Spinal cord (tissue), 10 donors: ENCODE results near the gene FAM168A. TPM values are rescaled to one million over a fixed set of nuclear protein-coding genes. Genes with fewer than 3 reads are reported as not detected.
A peak's percentile ranks its signal among the peaks of the same experiment; 100 is the strongest.

Experiments
- DNase-seq, 6 donors: peaks; one replicate each; pipeline versions ENCODE4 v3.0.0 to v3.0.0-alpha.2; 2013 to 2015; ENCODE audit warnings: low spot score in 6 of 6, low read depth in 4 of 6
- H3K27ac ChIP-seq: one replicate; pipeline ENCODE4 v1.5.1; 2013; ENCODE audit warnings: low read depth, low read length, control low read depth
- H3K27me3 ChIP-seq: one replicate; pipeline ENCODE4 v1.6.1; 2013; ENCODE audit warnings: low read length; ENCODE audit not compliant: control insufficient read depth, insufficient read depth
- H3K36me3 ChIP-seq: one replicate; pipeline ENCODE4 v1.6.1; 2013; ENCODE audit warnings: low read length; ENCODE audit not compliant: control insufficient read depth, insufficient read depth
- H3K4me1 ChIP-seq: one replicate; pipeline ENCODE4 v1.6.1; 2013; ENCODE audit warnings: low read length; ENCODE audit not compliant: control insufficient read depth, insufficient read depth
- H3K4me3 ChIP-seq: one replicate; pipeline ENCODE4 v1.5.1; 2013; ENCODE audit warnings: low read depth, low read length, control low read depth
- H3K9me3 ChIP-seq: one replicate; pipeline ENCODE4 v1.6.1; 2013; ENCODE audit warnings: low read length; ENCODE audit not compliant: control insufficient read depth, insufficient read depth
- WGBS: methylation state at CpG from one replicate; pipeline ENCODE4 v1.1.5; 2013; ENCODE audit warnings: missing lambda C conversion rate; ENCODE audit not compliant: insufficient coverage; 5-methylcytosine and 5-hydroxymethylcytosine counted together
- polyA plus RNA-seq, 2 donors: library from polyadenylated mRNA; unstranded; fragments of 120-200 nt; gene quantifications; one replicate each; pipeline ENCODE4 v1.2.1, GENCODE V29; 2013; ENCODE audit not compliant: insufficient read length in 2 of 2
- total RNA-seq, 2 donors: library from RNA; depleted of rRNA in 1 of 2; stranded (reverse); fragments of 120-200 nt in 1 of 2; fragments of >200 nt in 1 of 2; gene quantifications; one replicate each; pipeline versions ENCODE4 v1.2.3 to v1.2.4, GENCODE V29; 2013 to 2014
- donor health status: healthy.

The FAM168A gene
- total and polyA plus RNA-seq, 4 donors = 57.5 to 154 (median 103) TPM

- Histone ChIP-seq H3K36me3 (no peaks in the 10 kb centered on the region), H3K27ac (no peak overlapping the region), H3K27me3 (no peaks in the 10 kb centered on the region), H3K4me3 (no peak overlapping the region), H3K9me3 (peaks cover 2% of the 10 kb centered on the region), H3K4me1 (no peaks in the 10 kb centered on the region)
- WGBS = 98% methylated on average over 5 of the region's 5 CpGs
- DNase-seq = no peak
Measured at GRCh38 chr11:73635721-73636120, 37.8 kb upstream of the FAM168A start.

- no CpG with 5 or more reads among the region's 2 CpGs for WGBS
- Histone ChIP-seq H3K4me1 (no peaks in the 10 kb centered on the region), H3K9me3 (peaks cover 2% of the 10 kb centered on the region), H3K27ac (no peak overlapping the region), H3K4me3 (no peak overlapping the region), H3K36me3 (no peaks in the 10 kb centered on the region), H3K27me3 (no peaks in the 10 kb centered on the region)
- no peak for DNase-seq
Measured at GRCh38 chr11:73633999-73634398, 36.1 kb upstream of the FAM168A start.

GRCh38 chr11:73632996-73633395 lies 35.1 kb upstream of the FAM168A start:
- Histone ChIP-seq H3K4me1 (no peaks in the 10 kb centered on the region), H3K27ac (no peak overlapping the region), H3K9me3 (peaks cover 2% of the 10 kb centered on the region), H3K4me3 (no peak overlapping the region), H3K36me3 (no peaks in the 10 kb centered on the region), H3K27me3 (no peaks in the 10 kb centered on the region)
- no peak for DNase-seq
- WGBS = 89% methylated on average over 3 of the region's 4 CpGs

DNA sequence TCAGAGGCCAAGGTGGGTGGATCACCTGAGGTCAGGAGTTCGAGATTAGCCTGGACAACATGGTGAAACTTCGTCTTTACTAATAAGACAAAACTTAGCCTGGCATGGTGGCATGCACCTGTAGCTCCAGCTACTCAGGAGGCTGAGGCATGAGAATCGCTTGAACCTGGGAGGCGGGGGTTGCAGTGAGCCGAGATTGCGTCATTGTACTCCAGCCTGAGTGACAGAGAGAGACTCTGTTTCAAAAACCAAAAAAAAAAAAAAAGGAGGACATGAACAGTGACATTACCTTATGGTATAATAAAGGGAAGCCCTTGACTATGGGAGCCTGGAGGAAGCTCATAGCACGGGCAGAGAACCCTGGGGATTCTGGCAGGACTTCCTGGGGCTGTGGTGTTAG lies 32.0 kb upstream of the FAM168A start:
- Histone ChIP-seq H3K4me1 (peaks cover 7% of the 10 kb centered on the region), H3K27ac (no peak overlapping the region), H3K27me3 (no peaks in the 10 kb centered on the region), H3K9me3 (peaks cover 2% of the 10 kb centered on the region), H3K4me3 (no peak overlapping the region), H3K36me3 (no peaks in the 10 kb centered on the region)
- WGBS = 90% methylated on average over 4 of the region's 7 CpGs
- DNase-seq = no peak

GRCh38 chr11:73625696-73626318 lies 27.9 kb upstream of the FAM168A start:
- WGBS = 0% methylated on average over 1 of the region's 19 CpGs
- Histone ChIP-seq H3K36me3 (no peaks in the 10 kb centered on the region), H3K4me1 (peaks cover 7% of the 10 kb centered on the region), H3K27me3 (no peaks in the 10 kb centered on the region), H3K27ac (no peak overlapping the region), H3K4me3 (no peak overlapping the region), H3K9me3 (no peaks in the 10 kb centered on the region)
- DNase-seq = peak in 5 of 6 donors; percentile 38 to 89 (median 61)

- DNase-seq = no peak
- Histone ChIP-seq H3K4me3 (no peak overlapping the region), H3K27ac (no peak overlapping the region)
Measured at GRCh38 chr11:73623686-73624085, 25.8 kb upstream of the FAM168A start.

GRCh38 chr11:73622926-73623593 lies 25.1 kb upstream of the FAM168A start:
- no peaks in the 10 kb centered on the region for H3K9me3 ChIP-seq
- H3K27ac ChIP-seq = no peak overlapping the region
- peaks cover 7% of the 10 kb centered on the region for H3K4me1 ChIP-seq
- no peaks in the 10 kb centered on the region for H3K36me3 ChIP-seq
- 93% methylated on average over 3 of the region's 4 CpGs for WGBS
- no peaks in the 10 kb centered on the region for H3K27me3 ChIP-seq
- DNase-seq = no peak
- no peak overlapping the region for H3K4me3 ChIP-seq

More at GRCh38 chr11:73623686-73624085, 25.8 kb upstream of the FAM168A start:
- no peaks in the 10 kb centered on the region for H3K36me3 ChIP-seq
- H3K27me3 ChIP-seq = no peaks in the 10 kb centered on the region
- no CpG with 5 or more reads among the region's 3 CpGs for WGBS
- no peaks in the 10 kb centered on the region for H3K9me3 ChIP-seq
- H3K4me1 ChIP-seq = peaks cover 7% of the 10 kb centered on the region

- DNase-seq = no peak
- Histone ChIP-seq H3K9me3 (no peaks in the 10 kb centered on the region), H3K4me3 (no peak overlapping the region), H3K27ac (no peak overlapping the region), H3K4me1 (no peaks in the 10 kb centered on the region), H3K27me3 (no peaks in the 10 kb centered on the region), H3K36me3 (no peaks in the 10 kb centered on the region)
Measured at GRCh38 chr11:73614591-73614990, 16.7 kb upstream of the FAM168A start.

- 63% methylated on average over 3 of the region's 5 CpGs for WGBS
Measured at GRCh38 chr11:73612601-73613140, 14.8 kb upstream of the FAM168A start.

More at GRCh38 chr11:73612601-73613140, 14.8 kb upstream of the FAM168A start:
- H3K36me3 ChIP-seq = no peaks in the 10 kb centered on the region
- no peak overlapping the region for H3K4me3 ChIP-seq
- H3K4me1 ChIP-seq = no peaks in the 10 kb centered on the region
- no peak for DNase-seq
- no peak overlapping the region for H3K27ac ChIP-seq
- H3K27me3 ChIP-seq = no peaks in the 10 kb centered on the region
- H3K9me3 ChIP-seq = no peaks in the 10 kb centered on the region
